ENCODE measurements around the gene AQP4.

The AQP4 gene

GRCh38 chr18:26840965-26841364, 24.5 kb downstream of the AQP4 start:
- no peak for DNase-seq (ENCODE audit: low read depth, low spot score)

GRCh38 chr18:26839609-26840008, 25.9 kb downstream of the AQP4 start:
- no peak for DNase-seq (ENCODE audit: low read depth, low spot score)

GRCh38 chr18:26832302-26832701, 33.2 kb downstream of the AQP4 start:
- no peak for DNase-seq (ENCODE audit: low read depth, low spot score)

GRCh38 chr18:26827581-26827980, 37.9 kb downstream of the AQP4 start:
- DNase-seq (ENCODE audit: low read depth, low spot score), result no peak

GRCh38 chr18:26826656-26827235, 38.8 kb downstream of the AQP4 start:
- no peak for DNase-seq (ENCODE audit: low read depth, low spot score)

- DNase-seq (ENCODE audit: low read depth, low spot score), result no peak
These were observed 44.3 kb downstream of the AQP4 start for GRCh38 chr18:26821181-26821580.

GRCh38 chr18:26819046-26819445, 46.5 kb downstream of the AQP4 start:
- no peak for DNase-seq (ENCODE audit: low read depth, low spot score)

- no peak for DNase-seq (ENCODE audit: low read depth, low spot score)
These were observed 47.0 kb downstream of the AQP4 start for GRCh38 chr18:26818461-26818860.

- peak; percentile 75 for DNase-seq (ENCODE audit: low read depth, low spot score)
These were observed 52.5 kb downstream of the AQP4 start for GRCh38 chr18:26813043-26813442.

GRCh38 chr18:26812462-26812861, 53.0 kb downstream of the AQP4 start:
- DNase-seq (ENCODE audit: low read depth, low spot score), result no peak

- DNase-seq (ENCODE audit: low read depth, low spot score), result no peak
These were observed 56.2 kb downstream of the AQP4 start for GRCh38 chr18:26809346-26809745.

- no peak for DNase-seq (ENCODE audit: low read depth, low spot score)
These were observed 59.3 kb downstream of the AQP4 start for GRCh38 chr18:26806224-26806623.

GRCh38 chr18:26804519-26804918, 61.0 kb downstream of the AQP4 start:
- DNase-seq (ENCODE audit: low read depth, low spot score), result no peak

- DNase-seq (ENCODE audit: low read depth, low spot score), result no peak
These were observed 61.9 kb downstream of the AQP4 start for GRCh38 chr18:26803643-26804042.

- DNase-seq (ENCODE audit: low read depth, low spot score), result no peak
These were observed 62.9 kb downstream of the AQP4 start for GRCh38 chr18:26802330-26803200.
